Subcutaneous abdominal adipose tissue (tissue), 5 donors: ENCODE data around the gene ANKRD62.

Experiments
- H3K27ac ChIP-seq: one replicate; pipeline ENCODE4 v1.7.0; 2013; ENCODE audit warnings: low read depth, mild to moderate bottlenecking, inconsistent platforms, low read length, moderate library complexity
- H3K27me3 ChIP-seq, 5 donors: one replicate each; pipeline ENCODE4 v1.7.0; 2013; ENCODE audit warnings: low read length in 5 of 5, inconsistent platforms in 1 of 5; ENCODE audit not compliant: control insufficient read depth in 5 of 5, insufficient read depth in 4 of 5
- H3K36me3 ChIP-seq, 5 donors: one replicate each; pipeline ENCODE4 v1.7.0; 2013; ENCODE audit warnings: low read length in 5 of 5; ENCODE audit not compliant: control insufficient read depth in 5 of 5, insufficient read depth in 5 of 5
- H3K4me1 ChIP-seq, 5 donors: one replicate each; pipeline ENCODE4 v1.7.0; 2013; ENCODE audit warnings: low read length in 5 of 5, mild to moderate bottlenecking in 3 of 5, moderate library complexity in 1 of 5; ENCODE audit not compliant: control insufficient read depth in 5 of 5, insufficient read depth in 5 of 5
- H3K4me3 ChIP-seq, 5 donors: one replicate each; pipeline ENCODE4 v1.7.0; 2013; ENCODE audit warnings: low read length in 5 of 5, low read depth in 1 of 5
- H3K9ac ChIP-seq, 5 donors: one replicate each; pipeline ENCODE4 v1.7.0; 2013; ENCODE audit warnings: low read length in 5 of 5, mild to moderate bottlenecking in 4 of 5, moderate library complexity in 3 of 5
- H3K9me3 ChIP-seq, 5 donors: one replicate each; pipeline ENCODE4 v1.7.0; 2013; ENCODE audit warnings: low read length in 5 of 5; ENCODE audit not compliant: control insufficient read depth in 5 of 5
- donor health status: healthy.
- donor health status: healthy.
- donor health status: healthy.
- donor health status: healthy.
- donor health status: healthy.

The ANKRD62 gene

DNA sequence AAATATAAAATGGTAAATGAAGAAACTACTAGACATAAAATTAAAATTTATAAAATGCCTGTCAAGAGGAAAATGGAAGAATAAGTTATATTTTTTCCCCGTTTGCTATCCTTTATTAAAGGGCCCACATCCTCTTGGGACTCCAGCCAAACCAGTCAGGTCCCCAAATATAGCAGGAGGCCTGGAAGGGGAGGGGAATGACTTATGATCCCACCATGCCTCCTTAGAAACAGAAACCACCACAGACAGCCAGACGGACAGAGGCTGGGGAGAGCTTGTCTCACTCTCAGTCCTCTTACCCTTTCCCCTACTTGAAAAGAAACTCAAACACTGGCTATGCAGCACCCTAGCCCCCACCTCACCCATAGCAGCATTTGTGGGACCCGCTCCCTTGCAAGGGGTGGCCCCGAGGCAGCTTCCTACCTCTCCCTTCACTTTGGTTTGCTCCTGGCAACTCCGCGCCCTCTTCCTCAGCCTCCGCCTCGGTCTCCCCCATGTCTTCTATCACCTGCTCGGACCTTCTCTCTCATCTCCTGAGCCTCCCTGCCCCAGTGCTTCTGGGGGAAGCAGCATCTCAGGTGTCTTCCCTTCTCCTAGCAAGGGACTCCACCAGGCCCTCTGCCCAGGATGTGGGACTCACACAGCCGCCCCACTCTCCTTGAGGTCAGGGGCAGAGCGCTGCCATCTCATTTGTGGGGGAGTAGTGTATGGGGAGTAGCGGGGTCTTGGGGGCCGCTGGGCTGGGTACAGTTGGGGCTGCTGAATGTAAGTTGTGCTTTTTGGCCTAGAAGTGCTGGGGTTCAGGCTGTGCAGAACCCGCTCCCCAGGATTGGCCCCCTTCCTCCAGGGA lies 37.4 kb upstream of the ANKRD62 start:
- Histone ChIP-seq H3K27me3 (no peaks in the 10 kb centered on the region), H3K27ac (no peak overlapping the region), H3K36me3 (no peaks in the 10 kb centered on the region), H3K9ac (no peak overlapping the region), H3K4me1 (peaks cover 0 to 4% (median 3%) of the 10 kb centered on the region in 5 donors), H3K4me3 (peak overlapping the region in 1 of 5 donors; percentile 22), H3K9me3 (no peaks in the 10 kb centered on the region)

DNA sequence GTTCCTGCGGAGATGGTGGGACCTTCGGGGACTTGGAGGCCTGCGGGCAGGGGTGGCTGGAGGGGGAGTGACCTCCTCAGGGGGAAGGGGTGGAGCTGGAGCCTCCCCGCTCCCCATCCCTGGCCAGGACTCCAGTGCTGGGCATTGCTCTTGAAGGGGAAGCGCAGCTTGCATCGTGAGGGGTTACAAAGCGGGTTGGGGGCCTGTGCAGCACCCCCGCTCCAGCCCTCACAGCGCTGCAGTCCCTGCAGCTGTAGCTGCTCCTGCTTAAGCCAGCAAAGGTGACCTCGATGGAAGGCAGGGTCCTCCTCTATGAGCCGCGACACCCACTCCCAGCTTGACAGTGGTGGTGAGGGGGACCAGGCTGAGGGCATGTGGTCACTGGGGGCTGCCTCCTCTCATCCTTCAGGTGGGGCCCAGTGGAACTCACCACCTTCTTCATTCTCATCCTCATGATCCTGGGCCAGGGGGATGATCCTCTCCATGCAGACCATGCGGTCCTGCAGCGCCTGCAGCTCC lies 36.7 kb upstream of the ANKRD62 start:
- no peak overlapping the region for H3K9ac ChIP-seq
- no peaks in the 10 kb centered on the region for H3K27me3 ChIP-seq
- peaks cover 0 to 4% (median 3%) of the 10 kb centered on the region in 5 donors for H3K4me1 ChIP-seq
- H3K36me3 ChIP-seq: no peaks in the 10 kb centered on the region
- H3K9me3 ChIP-seq: no peaks in the 10 kb centered on the region
- no peak overlapping the region for H3K27ac ChIP-seq
- H3K4me3 ChIP-seq: no peak overlapping the region

DNA sequence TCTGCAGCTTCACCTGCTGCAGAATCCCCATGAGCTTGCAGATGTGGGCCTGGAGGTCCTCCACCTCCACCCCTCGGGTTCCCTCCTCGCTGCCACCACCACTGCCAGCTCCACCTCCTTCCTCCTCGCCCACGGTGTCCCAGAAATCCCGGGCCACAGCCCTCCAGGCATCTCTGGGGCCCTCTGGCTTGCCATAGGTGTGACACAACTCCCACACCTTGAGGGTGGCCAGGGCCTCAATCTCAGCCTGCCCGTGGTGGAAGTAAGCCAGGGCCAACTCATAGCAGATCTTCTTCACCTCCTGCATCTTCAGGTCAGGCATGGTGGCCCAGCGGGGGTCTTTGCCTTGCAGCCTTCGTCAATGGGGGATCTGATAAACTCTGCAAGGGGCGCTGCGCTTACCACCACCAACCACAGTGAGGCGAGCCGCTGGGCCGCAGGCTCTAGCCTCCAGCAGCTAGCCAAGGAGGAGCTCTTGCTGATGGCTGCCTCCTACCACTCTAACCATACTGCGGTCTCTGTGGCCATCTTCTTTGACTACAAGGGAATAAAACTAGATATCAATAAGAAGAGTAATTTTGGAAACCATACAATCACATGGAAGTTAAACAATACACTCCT lies 36.1 kb upstream of the ANKRD62 start:
- H3K36me3 ChIP-seq: no peaks in the 10 kb centered on the region
- H3K4me3 ChIP-seq: no peak overlapping the region
- peaks cover 0 to 4% (median 3%) of the 10 kb centered on the region in 5 donors for H3K4me1 ChIP-seq
- H3K9ac ChIP-seq: no peak overlapping the region
- H3K9me3 ChIP-seq: no peaks in the 10 kb centered on the region
- no peaks in the 10 kb centered on the region for H3K27me3 ChIP-seq
- H3K27ac ChIP-seq: no peak overlapping the region

DNA sequence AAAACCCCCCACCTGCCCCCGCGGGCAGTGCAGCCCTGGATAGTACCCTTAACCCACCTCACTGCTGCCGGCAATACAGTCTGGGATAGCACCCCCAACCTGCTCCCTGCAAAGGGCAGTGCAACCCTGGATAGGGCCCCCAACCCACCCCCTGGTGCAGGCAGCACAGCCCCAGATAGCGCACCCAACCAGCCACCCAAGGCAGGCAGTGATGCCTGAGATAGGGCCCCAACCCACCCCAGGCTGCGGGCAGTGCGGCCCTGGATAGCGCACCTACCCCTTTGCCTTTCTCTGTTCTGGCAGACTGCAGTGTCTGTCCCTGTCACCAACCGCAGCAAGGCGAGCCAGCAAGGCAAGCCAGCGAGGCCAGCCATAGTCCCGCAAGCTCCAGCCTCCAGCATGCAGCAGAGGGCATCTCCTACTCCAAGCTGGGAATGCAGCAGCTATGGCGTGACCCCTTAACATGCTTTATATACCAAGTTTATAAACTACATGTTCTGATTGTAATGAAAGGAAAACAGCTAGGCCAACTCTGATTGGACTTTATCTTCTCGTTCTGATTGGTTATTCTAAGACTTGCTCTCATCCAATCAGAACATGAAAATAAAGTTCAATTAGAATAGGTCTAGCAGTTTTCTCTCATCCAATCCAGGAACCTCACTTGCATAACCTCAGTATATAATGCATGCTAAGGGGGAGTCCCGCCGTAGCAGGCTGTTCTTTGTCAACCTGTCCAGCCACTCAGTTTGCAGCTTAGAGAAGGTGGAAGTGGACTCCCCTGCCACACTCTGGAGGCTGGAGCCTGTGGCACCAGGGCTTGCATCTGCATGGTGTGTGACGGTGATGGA lies 34.1 kb upstream of the ANKRD62 start:
- Histone ChIP-seq H3K4me3 (no peak overlapping the region), H3K9ac (no peak overlapping the region), H3K27ac (no peak overlapping the region), H3K4me1 (peaks cover 0 to 4% (median 3%) of the 10 kb centered on the region in 5 donors), H3K27me3 (no peaks in the 10 kb centered on the region), H3K36me3 (no peaks in the 10 kb centered on the region), H3K9me3 (peaks cover 0 to 4% (median 0%) of the 10 kb centered on the region in 5 donors)

DNA sequence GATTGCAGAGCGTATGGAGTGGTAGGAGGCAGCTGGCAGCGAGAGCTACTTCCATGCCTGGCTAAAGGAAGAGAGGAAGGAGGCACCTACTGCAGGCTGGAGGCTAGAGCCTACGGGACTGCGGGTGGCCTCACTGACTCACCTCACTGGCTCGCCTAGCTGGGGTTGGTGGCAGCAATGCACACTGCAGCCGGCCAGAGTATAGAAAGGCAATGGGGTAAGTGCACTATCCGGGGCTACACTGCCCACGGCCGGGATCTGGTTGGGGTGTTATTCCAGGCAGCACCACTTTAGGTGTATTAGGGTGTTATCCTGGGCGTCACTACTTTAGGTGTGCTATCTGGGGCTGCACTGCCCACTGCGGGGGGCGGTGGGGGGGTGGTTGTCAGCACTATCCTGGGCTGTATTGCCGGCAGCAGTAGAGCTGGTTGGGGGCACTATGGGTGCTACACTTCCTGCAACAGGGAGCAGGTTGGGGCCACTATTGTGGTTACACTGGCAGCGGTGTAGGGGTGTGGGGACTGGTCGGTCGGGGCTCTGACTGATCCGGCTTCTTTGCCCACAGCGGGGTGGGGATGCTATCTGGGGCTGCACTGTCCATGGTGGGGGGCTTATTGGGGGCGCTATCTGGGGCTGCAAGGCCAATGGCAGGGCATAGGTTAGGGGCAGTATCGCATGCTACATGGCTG lies 33.3 kb upstream of the ANKRD62 start:
- Histone ChIP-seq H3K27me3 (no peaks in the 10 kb centered on the region), H3K9ac (no peak overlapping the region), H3K4me3 (no peak overlapping the region), H3K36me3 (no peaks in the 10 kb centered on the region), H3K27ac (no peak overlapping the region), H3K4me1 (peaks cover 0 to 4% (median 3%) of the 10 kb centered on the region in 5 donors), H3K9me3 (peaks cover 0 to 5% (median 0%) of the 10 kb centered on the region in 5 donors)

DNA sequence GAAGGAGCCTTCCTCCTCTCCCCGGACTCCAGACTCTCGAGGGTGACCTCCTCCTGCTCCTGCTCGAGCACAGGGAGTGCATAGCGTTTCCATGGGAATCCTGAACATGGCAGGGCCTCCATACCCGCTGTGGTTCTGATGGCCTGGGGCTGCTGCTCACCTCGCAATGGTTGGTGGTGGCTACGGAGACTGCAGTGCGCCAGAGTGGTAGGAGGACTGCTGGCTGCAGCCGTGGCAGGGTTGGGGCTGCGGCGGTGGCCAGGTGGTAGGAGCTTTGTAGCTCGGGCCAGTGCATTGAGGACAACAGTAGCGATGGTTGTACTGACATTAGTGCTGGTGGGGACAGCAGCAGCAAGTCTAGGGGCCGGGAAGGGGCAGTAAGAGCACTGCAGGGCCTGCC lies 32.0 kb upstream of the ANKRD62 start:
- peaks cover 0 to 5% (median 0%) of the 10 kb centered on the region in 5 donors for H3K9me3 ChIP-seq
- H3K4me1 ChIP-seq: no peaks in the 10 kb centered on the region
- H3K4me3 ChIP-seq: no peak overlapping the region
- no peak overlapping the region for H3K9ac ChIP-seq
- H3K27me3 ChIP-seq: no peaks in the 10 kb centered on the region
- H3K27ac ChIP-seq: no peak overlapping the region
- no peaks in the 10 kb centered on the region for H3K36me3 ChIP-seq

DNA sequence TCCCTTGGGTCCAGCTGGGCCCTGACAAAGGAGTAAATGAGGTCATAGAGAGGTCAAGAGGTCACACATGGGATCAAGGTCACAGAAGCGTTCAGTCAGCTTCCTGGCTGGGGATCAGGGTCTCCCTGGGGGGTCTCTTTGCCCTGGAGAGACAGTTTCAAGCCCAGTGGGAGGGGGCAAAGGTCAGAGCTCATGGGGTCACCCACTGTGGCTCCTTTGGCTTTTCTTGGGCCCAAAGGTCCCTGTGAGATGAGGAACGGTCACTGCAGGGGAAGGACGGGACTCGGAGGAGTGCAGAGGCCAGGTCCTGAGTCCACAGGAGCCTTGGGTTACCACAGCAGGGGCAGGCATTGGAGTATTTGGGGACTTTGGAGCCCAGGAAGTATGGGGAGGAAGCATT lies 30.7 kb upstream of the ANKRD62 start:
- Histone ChIP-seq H3K4me3 (no peak overlapping the region), H3K36me3 (no peaks in the 10 kb centered on the region), H3K4me1 (no peaks in the 10 kb centered on the region), H3K27me3 (no peaks in the 10 kb centered on the region), H3K9me3 (peaks cover 0 to 5% (median 0%) of the 10 kb centered on the region in 5 donors), H3K27ac (no peak overlapping the region), H3K9ac (no peak overlapping the region)

DNA sequence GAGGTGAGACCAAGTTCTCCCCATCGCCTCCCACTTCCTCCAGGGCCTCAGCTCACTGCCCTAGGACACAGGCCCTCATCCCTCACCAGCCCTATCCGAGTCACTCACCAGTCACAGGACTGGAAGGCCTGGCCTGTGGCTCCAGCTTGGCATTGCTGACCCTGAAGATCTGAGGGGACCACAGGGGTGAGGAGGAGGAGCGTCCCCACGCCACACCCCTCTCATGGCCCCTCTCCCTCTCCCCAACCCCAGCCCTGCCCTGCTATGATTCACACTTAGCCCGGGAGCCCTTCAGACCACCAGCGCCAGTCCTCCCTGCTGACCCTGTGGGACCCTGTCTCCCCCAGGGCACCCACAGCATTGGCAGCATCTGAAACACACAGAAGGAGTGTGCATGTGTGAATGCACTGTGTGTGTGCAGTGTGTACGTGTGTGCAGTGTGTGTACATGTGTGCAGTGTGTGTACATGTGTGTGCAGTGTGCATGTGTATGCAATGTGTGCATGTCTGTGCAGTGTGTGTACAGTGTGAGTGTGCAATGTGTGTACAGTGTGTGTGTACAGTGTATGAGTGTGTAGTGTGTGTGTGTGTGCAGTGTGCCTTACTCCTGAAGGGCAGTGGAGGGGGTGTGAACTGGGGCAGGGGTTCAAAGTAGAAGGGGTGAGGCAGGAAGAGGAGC lies 29.4 kb upstream of the ANKRD62 start:
- Histone ChIP-seq H3K9ac (no peak overlapping the region), H3K9me3 (peaks cover 0 to 5% (median 0%) of the 10 kb centered on the region in 5 donors), H3K4me3 (no peak overlapping the region), H3K27ac (no peak overlapping the region), H3K4me1 (no peaks in the 10 kb centered on the region), H3K36me3 (no peaks in the 10 kb centered on the region), H3K27me3 (no peaks in the 10 kb centered on the region)

DNA sequence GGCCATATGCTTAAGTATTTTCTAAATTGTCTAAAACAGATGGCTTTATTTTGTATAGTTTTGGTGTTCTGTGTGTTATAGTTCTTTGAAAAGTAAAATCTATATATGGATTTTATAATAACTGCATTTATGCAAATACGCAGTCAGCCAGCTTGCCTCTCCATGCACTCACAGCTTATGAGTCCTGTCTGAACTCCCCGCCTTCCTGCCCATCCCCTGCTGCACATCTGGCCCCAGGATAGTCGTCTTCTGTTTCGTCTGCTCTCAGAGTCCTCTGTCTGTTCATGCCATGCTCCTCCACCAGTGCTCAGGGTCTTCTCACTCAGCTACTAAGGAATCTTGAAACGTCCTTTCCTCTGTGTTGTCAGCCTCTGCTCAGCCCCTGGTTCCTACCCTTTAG lies 28.2 kb upstream of the ANKRD62 start:
- Histone ChIP-seq H3K9ac (no peak overlapping the region), H3K36me3 (no peaks in the 10 kb centered on the region), H3K4me1 (no peaks in the 10 kb centered on the region), H3K27ac (no peak overlapping the region), H3K9me3 (peaks cover 0 to 5% (median 0%) of the 10 kb centered on the region in 5 donors), H3K27me3 (no peaks in the 10 kb centered on the region), H3K4me3 (no peak overlapping the region)
